MCF 10A (cell line): ENCODE results near the gene ITGAV. TPM values are rescaled to one million over a fixed set of nuclear protein-coding genes. Genes with fewer than 3 reads are reported as not detected.

Experiments used
- BruUV-seq: library from RNA; stranded (reverse); fragments of 400-500 nt; replicated peaks from 2 replicates; lab custom pipeline; 2021; lab: Mats Ljungman, UMichigan
- CTCF ChIA-PET: fragments of 300-600 bp; sonication (Branson Sonifier 250); formaldehyde crosslinking; extraction: SDS; loops from one replicate; lab custom pipeline; 2021; ENCODE audit warnings: antibody characterized with exemption, inconsistent platforms; lab: Yijun Ruan, JAX
- POLR2A ChIA-PET: fragments of 300-600, 350-650 bp; sonication (Branson Sonifier 250); formaldehyde crosslinking; extraction: SDS; loops from one replicate; lab custom pipeline; 2020; ENCODE audit warnings: antibody characterized with exemption, inconsistent platforms; lab: Yijun Ruan, JAX
- DNase-seq: peaks from one replicate; pipeline ENCODE4 v3.0.0-alpha.2; 2018; ENCODE audit not compliant: unreplicated experiment
- H3K27ac Mint-ChIP-seq: one replicate; pipeline ENCODE4 v1.8.0; 2022; ENCODE audit warnings: mild to moderate bottlenecking, low read depth, mixed read lengths; ENCODE audit not compliant: unreplicated experiment
- H3K27me3 Mint-ChIP-seq: one replicate; pipeline ENCODE4 v1.8.0; 2022; ENCODE audit warnings: mixed read lengths; ENCODE audit not compliant: insufficient read depth, unreplicated experiment
- H3K36me3 Mint-ChIP-seq: one replicate; pipeline ENCODE4 v1.8.0; 2022; ENCODE audit warnings: mild to moderate bottlenecking, moderate library complexity, mixed read lengths; ENCODE audit not compliant: insufficient read depth, unreplicated experiment
- H3K4me1 Mint-ChIP-seq: one replicate; pipeline ENCODE4 v1.8.0; 2022; ENCODE audit warnings: mixed read lengths; ENCODE audit not compliant: insufficient read depth, unreplicated experiment
- H3K4me3 Mint-ChIP-seq: one replicate; pipeline ENCODE4 v1.8.0; 2022; ENCODE audit warnings: mild to moderate bottlenecking, moderate library complexity, mixed read lengths; ENCODE audit not compliant: unreplicated experiment
- H3K9me3 Mint-ChIP-seq: one replicate; pipeline ENCODE4 v1.8.0; 2022; ENCODE audit warnings: mixed read lengths; ENCODE audit not compliant: unreplicated experiment
- CTCF ChIP-seq: fragments of 200-600 bp; IDR thresholded peaks from one replicate; pipeline ENCODE4 v1.8.0; 2022; ENCODE audit warnings: antibody characterized with exemption, mild to moderate bottlenecking; ENCODE audit not compliant: unreplicated experiment
- intact Hi-C: fragments of 100-400 bp; cut with micrococcal nuclease; formaldehyde crosslinking; loops from 2 replicates; pipeline ENCODE4 v1.14.1; 2022
- total RNA-seq: library from RNA; stranded (reverse); gene quantifications from 2 replicates; pipeline ENCODE4 v1.2.3, GENCODE V29; 2022

Gene ITGAV
- total RNA-seq, 1 experiment from 2014 or later: 56.1 TPM

GRCh38 chr2:186709529-186710450, 119.9 kb downstream of the ITGAV start:
- Mint-ChIP-seq H3K4me1 (no peaks in the 10 kb centered on the region), H3K27me3 (no peaks in the 10 kb centered on the region), H3K4me3 (no peak overlapping the region), H3K36me3 (no peaks in the 10 kb centered on the region), H3K9me3 (no peaks in the 10 kb centered on the region), H3K27ac (no peak overlapping the region)
- TF ChIP-seq CTCF: no peak
- intact Hi-C loops: no loop called here
- DNase-seq: no peak
- no TSS peak for BruUV-seq
- ChIA-PET POLR2A (no interaction called here), CTCF (interaction anchor here (0.6 kb wide), 1 partner anchor 455 kb away, joined by 3 read pairs; no protein-coding TSS in a partner anchor)

- H3K36me3 Mint-ChIP-seq: no peaks in the 10 kb centered on the region
- POLR2A ChIA-PET: no interaction called here
- no peak for TF ChIP-seq CTCF
- no peaks in the 10 kb centered on the region for H3K27me3 Mint-ChIP-seq
- no peak overlapping the region for H3K27ac Mint-ChIP-seq
- no peaks in the 10 kb centered on the region for H3K9me3 Mint-ChIP-seq
- intact Hi-C loops: no loop called here
- H3K4me3 Mint-ChIP-seq: no peak overlapping the region
- peak; percentile 14 for DNase-seq
- no peaks in the 10 kb centered on the region for H3K4me1 Mint-ChIP-seq
- no TSS peak for BruUV-seq
- CTCF ChIA-PET: interaction anchor here (0.6 kb wide), 2 partner anchors 644 to 1174 kb away, joined by 4 to 5 read pairs; no protein-coding TSS in a partner anchor
Measured at GRCh38 chr2:186713691-186714090, 123.8 kb downstream of the ITGAV start.

GRCh38 chr2:186714611-186715010, 124.8 kb downstream of the ITGAV start:
- intact Hi-C loops: no loop called here
- Mint-ChIP-seq H3K9me3 (no peaks in the 10 kb centered on the region), H3K4me3 (no peak overlapping the region), H3K4me1 (no peaks in the 10 kb centered on the region), H3K27ac (no peak overlapping the region), H3K36me3 (no peaks in the 10 kb centered on the region), H3K27me3 (no peaks in the 10 kb centered on the region)
- TF ChIP-seq CTCF: no peak
- ChIA-PET CTCF (no interaction called here), POLR2A (no interaction called here)
- no TSS peak for BruUV-seq
- no peak for DNase-seq

GRCh38 chr2:186716004-186716403, 126.1 kb downstream of the ITGAV start:
- no peaks in the 10 kb centered on the region for H3K27me3 Mint-ChIP-seq
- ChIA-PET CTCF (no interaction called here), POLR2A (no interaction called here)
- no TSS peak for BruUV-seq
- no peaks in the 10 kb centered on the region for H3K4me1 Mint-ChIP-seq
- no peak overlapping the region for H3K27ac Mint-ChIP-seq
- H3K9me3 Mint-ChIP-seq: no peaks in the 10 kb centered on the region
- no peak overlapping the region for H3K4me3 Mint-ChIP-seq
- DNase-seq: no peak
- intact Hi-C loops: no loop called here
- H3K36me3 Mint-ChIP-seq: no peaks in the 10 kb centered on the region
- no peak for TF ChIP-seq CTCF
